Stimulated activated CD4-positive, alpha-beta T cell treated with anti-CD3 and anti-CD28 coated beads, Interleukin-15, amount 100 ng/mL, for 24 hours (primary cell): ENCODE measurements around the gene ALDH1A1.
"Not testable (repeated sequence)": the region's sequence is repeated elsewhere in the genome, so short reads cannot be mapped to it uniquely, and the experiment has no call there.

Experiments used
- DNase-seq: peaks from one replicate; pipeline ENCODE4 v3.0.0-alpha.2; 2020

The ALDH1A1 gene

GRCh38 chr9:72888943-72889342 lies 63.9 kb downstream of the ALDH1A1 start:
- no peak for DNase-seq

- no peak for DNase-seq
Observed at GRCh38 chr9:72888067-72888466, 64.8 kb downstream of the ALDH1A1 start.

GRCh38 chr9:72886386-72886785 lies 66.5 kb downstream of the ALDH1A1 start:
- DNase-seq, result no peak

- DNase-seq, result no peak
Observed at GRCh38 chr9:72884508-72884907, 68.3 kb downstream of the ALDH1A1 start.

GRCh38 chr9:72883875-72884274 lies 69.0 kb downstream of the ALDH1A1 start:
- no peak for DNase-seq

GRCh38 chr9:72882117-72882775 lies 70.6 kb downstream of the ALDH1A1 start:
- no peak for DNase-seq

- no peak for DNase-seq
Observed at GRCh38 chr9:72880821-72881220, 72.0 kb downstream of the ALDH1A1 start.

GRCh38 chr9:72875221-72875620 lies 77.6 kb downstream of the ALDH1A1 start:
- DNase-seq, result no peak

- no peak for DNase-seq
Observed at GRCh38 chr9:72874344-72874743, 78.5 kb downstream of the ALDH1A1 start.

GRCh38 chr9:72873456-72873855 lies 79.4 kb downstream of the ALDH1A1 start:
- DNase-seq, result no peak

GRCh38 chr9:72872718-72873117 lies 80.1 kb downstream of the ALDH1A1 start:
- no peak for DNase-seq

GRCh38 chr9:72871685-72872084 lies 81.2 kb downstream of the ALDH1A1 start:
- no peak for DNase-seq

GRCh38 chr9:72864327-72864726 lies 88.5 kb downstream of the ALDH1A1 start:
- no peak for DNase-seq

- no peak for DNase-seq
Observed at GRCh38 chr9:72863456-72864094, 89.3 kb downstream of the ALDH1A1 start.

GRCh38 chr9:72862788-72863187 lies 90.1 kb downstream of the ALDH1A1 start:
- DNase-seq, result not testable (repeated sequence)

- no peak for DNase-seq
Observed at GRCh38 chr9:72858089-72858912, 94.6 kb downstream of the ALDH1A1 start.

GRCh38 chr9:72857624-72857996 lies 95.2 kb downstream of the ALDH1A1 start:
- DNase-seq, result no peak

GRCh38 chr9:72856972-72857623 lies 95.8 kb downstream of the ALDH1A1 start:
- peak; percentile 2 for DNase-seq

- no peak for DNase-seq
Observed at GRCh38 chr9:72855890-72856523, 96.8 kb downstream of the ALDH1A1 start.

- DNase-seq, result no peak
Observed at GRCh38 chr9:72855321-72855720, 97.5 kb downstream of the ALDH1A1 start.
